Adrenal gland (tissue), 19 donors: ENCODE measurements around the gene NUP85. TPM values are rescaled to one million over a fixed set of nuclear protein-coding genes. Genes with fewer than 3 reads are reported as not detected.
"Not testable (repeated sequence)": the region's sequence is repeated elsewhere in the genome, so short reads cannot be mapped to it uniquely, and the experiment has no call there.

Source experiments
- DNase-seq, 7 donors: peaks; one replicate each; pipeline ENCODE4 v3.0.0-alpha.2; 2019 to 2020
- H3K27ac ChIP-seq, 5 donors: fragments of 200-600 bp; sonication (generic) in 4 of 5; 1 replicate in 3 of 5; 2 replicates in 2 of 5; pipeline versions ENCODE4 v1.5.1 to v1.8.0; 2016 to 2020; ENCODE audit warnings: mild to moderate bottlenecking in 1 of 5
- H3K27me3 ChIP-seq: fragments of 200-600 bp; 2 replicates; pipeline ENCODE4 v1.8.0; 2021
- H3K36me3 ChIP-seq, 2 donors: fragments of 200-600 bp; replicated peaks in 1 of 2; 1 replicate in 1 of 2; 2 replicates in 1 of 2; pipeline versions ENCODE4 v1.5.1 to v1.8.0; 2018 to 2022
- H3K4me1 ChIP-seq, 2 donors: fragments of 200-600 bp; replicated peaks in 1 of 2; 1 replicate in 1 of 2; 2 replicates in 1 of 2; pipeline versions ENCODE4 v1.5.1 to v1.8.0; 2018 to 2021
- H3K4me3 ChIP-seq, 4 donors: fragments of 200-600 bp; sonication (generic) in 3 of 4; one replicate each; pipeline ENCODE4 v1.5.1; 2016 to 2018
- H3K9me3 ChIP-seq, 3 donors: fragments of 200-600 bp; sonication (generic) in 1 of 3; replicated peaks in 1 of 3; 1 replicate in 2 of 3; 2 replicates in 1 of 3; pipeline versions ENCODE4 v1.5.1 to v1.8.0; 2016 to 2021
- POLR2A ChIP-seq, 2 donors: fragments of 450-650 bp; IDR thresholded peaks; one replicate each; pipeline ENCODE4 v1.6.1; 2017; ENCODE audit warnings: antibody characterized with exemption in 2 of 2, mild to moderate bottlenecking in 2 of 2, moderate library complexity in 1 of 2
- WGBS, 4 donors: extraction: QIAGEN DNeasy Blood & Tissue Kit in 2 of 4; methylation state at CpG; one replicate each; pipeline versions ENCODE4 v1.1.5 to v1.1.7; 2013 to 2017; 5-methylcytosine and 5-hydroxymethylcytosine counted together
- intact Hi-C, 2 donors: fragments of 100-400 bp; cut with DNase I; formaldehyde crosslinking; loops; one replicate each; pipeline versions ENCODE4 v1.14.1 to v1.15.0; 2022 to 2023
- long read RNA-seq, 10 donors: library from polyadenylated mRNA in 3 of 10; unstranded in 2 of 10; stranded (forward) in 1 of 10; transcript quantifications; one replicate each; pipeline ENCODE4 v2.0.0 and lab custom pipeline, GENCODE V29; 2021 to 2026
- polyA plus RNA-seq, 3 donors: library from polyadenylated mRNA; stranded (reverse); fragments of 200-250 nt in 2 of 3; fragments of 350-450 nt in 1 of 3; fragmentation: Illumina TruSeq in 1 of 3; extraction: RNeasy Lipid Tissue Mini Kit (QIAGEN cat#74804) in 1 of 3; gene quantifications; one replicate each; pipeline ENCODE4 v1.2.3, GENCODE V29; 2013 to 2014
- total RNA-seq, 9 donors: library from RNA; depleted of rRNA in 4 of 9; stranded (reverse); fragments of >200 nt in 4 of 9; fragments of 120-200 nt in 1 of 9; fragmentation: NEBNext Ultra II Directional in 1 of 9; extraction: Animal tissue kit (Norgen Biotek cat#: 25700) in 1 of 9; gene quantifications; one replicate each; pipeline versions ENCODE4 v1.1.0 to v1.2.4, GENCODE V29; 2013 to 2023
- TF ChIP-seq, protein P1 (sequence below), 6 experiments: fragments of 450-650 bp in 4 of 6; fragments of 200-600 bp in 2 of 6; sonication (generic) in 1 of 6; IDR thresholded peaks; 1 replicate in 5 of 6; 2 replicates in 1 of 6; pipeline versions ENCODE4 v1.5.1 to v1.8.0; 2016 to 2021; ENCODE audit warnings: antibody characterized with exemption in 6 of 6, mild to moderate bottlenecking in 2 of 6, moderate library complexity in 1 of 6
- donor health status: healthy with polysubstance abuse.
- donor health status: Bipolar disorder and iron deficiency.
- donor health status: DM: yes; HTN: yes; CAD: no.
- donor health status: DM: no; HTN: no; CAD: no.
- donor health status: DM: no; HTN: no; CAD: no.
- donor health status: DM: yes; HTN: yes; CAD: no.

The NUP85 gene
- total RNA-seq, result 10 to 100 TPM; 18.7 to 53.8 (median 30.1) TPM
- 10 to 100 TPM; 24.1 to 51.5 (median 40.0) TPM for polyA plus RNA-seq
- long read RNA-seq, donor 1, transcript NUP85-201 (19 exons, 2,121 nt), result major isoform, 8 of 16 reads
- long read RNA-seq, donor 1, partial matches to known transcripts, result 6 of 16 reads
- long read RNA-seq, donor 1, other reads (novel, unspliced or antisense), result 0 of 16 reads
- long read RNA-seq, donor 2, partial matches to known transcripts, result 9 of 14 reads
- long read RNA-seq, donor 2, other reads (novel, unspliced or antisense), result 0 of 14 reads
- long read RNA-seq, donor 3, transcript NUP85-201 (19 exons, 2,121 nt), result major isoform, 5 of 5 reads
- long read RNA-seq, donor 3, partial matches to known transcripts, result 0 of 5 reads
- long read RNA-seq, donor 3, other reads (novel, unspliced or antisense), result 0 of 5 reads
- long read RNA-seq, donor 4, transcript NUP85-201 (19 exons, 2,121 nt), result major isoform, 5 of 8 reads
- long read RNA-seq, donor 4, partial matches to known transcripts, result 0 of 8 reads
- long read RNA-seq, donor 4, other reads (novel, unspliced or antisense), result 3 of 8 reads
- long read RNA-seq, donor 5, transcript NUP85-201 (19 exons, 2,121 nt), result major isoform, 33 of 49 reads
- long read RNA-seq, donor 5, partial matches to known transcripts, result 2 of 49 reads
- long read RNA-seq, donor 5, other reads (novel, unspliced or antisense), result 12 of 49 reads
- long read RNA-seq, donor 6, partial matches to known transcripts, result 3 of 11 reads
- long read RNA-seq, donor 6, other reads (novel, unspliced or antisense), result 3 of 11 reads
- long read RNA-seq, donor 7, partial matches to known transcripts, result 5 of 7 reads
- long read RNA-seq, donor 7, other reads (novel, unspliced or antisense), result 0 of 7 reads
- long read RNA-seq, donor 8, partial matches to known transcripts, result 12 of 18 reads
- long read RNA-seq, donor 8, other reads (novel, unspliced or antisense), result 0 of 18 reads
- long read RNA-seq, donor 9, transcript NUP85-201 (19 exons, 2,121 nt), result major isoform, 5 of 13 reads
- long read RNA-seq, donor 9, partial matches to known transcripts, result 7 of 13 reads
- long read RNA-seq, donor 9, other reads (novel, unspliced or antisense), result 0 of 13 reads
- long read RNA-seq, donor 10, partial matches to known transcripts, result 10 of 14 reads
- long read RNA-seq, donor 10, other reads (novel, unspliced or antisense), result 0 of 14 reads

DNA sequence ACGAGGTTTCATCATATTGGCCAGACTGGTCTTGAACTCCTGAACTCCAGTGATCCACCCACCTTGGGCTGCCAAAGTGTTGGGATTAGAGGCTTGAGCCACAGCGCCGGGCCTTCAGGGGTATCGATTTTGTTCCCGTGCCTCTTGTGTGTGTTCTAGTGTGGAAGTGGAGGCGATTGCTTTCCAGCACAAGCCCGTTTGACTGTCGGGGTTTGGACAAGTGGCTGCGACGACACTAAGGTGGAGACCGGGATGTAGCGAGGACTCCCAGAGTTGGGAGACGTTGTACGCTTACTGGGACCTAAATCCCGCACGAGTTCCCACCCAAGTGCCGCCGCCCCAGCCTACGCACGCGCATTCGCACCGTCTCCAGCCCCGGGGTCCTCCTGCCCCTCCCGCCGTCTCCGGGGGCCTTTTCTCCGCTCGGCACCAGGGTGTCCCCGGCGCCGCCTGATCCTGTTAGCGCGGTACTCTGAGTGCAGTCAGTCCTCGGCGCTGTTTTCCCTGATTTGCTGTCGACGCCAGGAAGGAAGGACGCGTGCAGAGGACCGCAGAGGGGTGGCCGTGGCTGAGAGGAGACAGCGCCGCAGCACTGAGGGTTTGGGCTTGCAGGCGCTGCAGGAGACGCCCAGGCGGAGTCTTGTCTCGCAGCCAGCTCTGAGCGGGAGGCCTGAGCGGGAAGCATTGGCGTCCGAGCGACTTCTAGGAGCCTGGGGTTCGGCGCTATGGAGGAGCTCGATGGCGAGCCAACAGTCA is at the start of gene NUP85:
NUP85 (plus strand) TSS at position 643 of the 756 bp plus-strand sequence; CDS start at position 726, 83 bp downstream.
- H3K27ac ChIP-seq, result peak within 1 kb of the TSS; percentile 75 to 97 (median 91)
- peak within 1 kb of the TSS; percentile 46 to 96 (median 54) for H3K4me3 ChIP-seq
- peaks cover 9 to 14% of the 10 kb centered on the region in 2 donors for H3K4me1 ChIP-seq
- TF ChIP-seq POLR2A (IDR thresholded peaks at IDR 0.05), result peak in 1 of 2 donors; percentile 81
- TF ChIP-seq, protein P1, sequence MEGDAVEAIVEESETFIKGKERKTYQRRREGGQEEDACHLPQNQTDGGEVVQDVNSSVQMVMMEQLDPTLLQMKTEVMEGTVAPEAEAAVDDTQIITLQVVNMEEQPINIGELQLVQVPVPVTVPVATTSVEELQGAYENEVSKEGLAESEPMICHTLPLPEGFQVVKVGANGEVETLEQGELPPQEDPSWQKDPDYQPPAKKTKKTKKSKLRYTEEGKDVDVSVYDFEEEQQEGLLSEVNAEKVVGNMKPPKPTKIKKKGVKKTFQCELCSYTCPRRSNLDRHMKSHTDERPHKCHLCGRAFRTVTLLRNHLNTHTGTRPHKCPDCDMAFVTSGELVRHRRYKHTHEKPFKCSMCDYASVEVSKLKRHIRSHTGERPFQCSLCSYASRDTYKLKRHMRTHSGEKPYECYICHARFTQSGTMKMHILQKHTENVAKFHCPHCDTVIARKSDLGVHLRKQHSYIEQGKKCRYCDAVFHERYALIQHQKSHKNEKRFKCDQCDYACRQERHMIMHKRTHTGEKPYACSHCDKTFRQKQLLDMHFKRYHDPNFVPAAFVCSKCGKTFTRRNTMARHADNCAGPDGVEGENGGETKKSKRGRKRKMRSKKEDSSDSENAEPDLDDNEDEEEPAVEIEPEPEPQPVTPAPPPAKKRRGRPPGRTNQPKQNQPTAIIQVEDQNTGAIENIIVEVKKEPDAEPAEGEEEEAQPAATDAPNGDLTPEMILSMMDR (IDR thresholded peaks at IDR 0.05), result peak in 3 of 6 experiments; percentile 9 to 30 (median 18)
- H3K36me3 ChIP-seq, result peaks cover 0 to 14% of the 10 kb centered on the region in 2 donors
- intact Hi-C loops, result loop anchor here in 1 of 2 donors (10.0 kb wide), 1 partner anchor 90 kb away; no protein-coding TSS in a partner anchor
- no peaks in the 10 kb centered on the region for H3K9me3 ChIP-seq
- 0 to 2% (median 1%) methylated on average over 27 to 57 of the region's 57 CpGs for whole genome bisulfite sequencing, 4 donors
- DNase-seq, result peak; percentile 92 to 94 (median 93)
- H3K27me3 ChIP-seq, result no peaks in the 10 kb centered on the region

GRCh38 chr17:75158480-75158879 is 47.0 kb upstream of the NUP85 start:
- H3K9me3 ChIP-seq, intact Hi-C loops, H3K4me3 ChIP-seq, H3K27me3 ChIP-seq, H3K36me3 ChIP-seq: not testable (repeated sequence)
- Histone ChIP-seq H3K27ac (peak overlapping the region in 2 of 5 donors; percentile 22 to 33), H3K4me1 (peaks cover 4 to 11% of the 10 kb centered on the region in 2 donors)
- WGBS, 4 donors, result 67 to 79% (median 72%) methylated on average over 8 of the region's 8 CpGs
- peak in 5 of 7 donors; percentile 61 to 74 (median 64) for DNase-seq

DNA sequence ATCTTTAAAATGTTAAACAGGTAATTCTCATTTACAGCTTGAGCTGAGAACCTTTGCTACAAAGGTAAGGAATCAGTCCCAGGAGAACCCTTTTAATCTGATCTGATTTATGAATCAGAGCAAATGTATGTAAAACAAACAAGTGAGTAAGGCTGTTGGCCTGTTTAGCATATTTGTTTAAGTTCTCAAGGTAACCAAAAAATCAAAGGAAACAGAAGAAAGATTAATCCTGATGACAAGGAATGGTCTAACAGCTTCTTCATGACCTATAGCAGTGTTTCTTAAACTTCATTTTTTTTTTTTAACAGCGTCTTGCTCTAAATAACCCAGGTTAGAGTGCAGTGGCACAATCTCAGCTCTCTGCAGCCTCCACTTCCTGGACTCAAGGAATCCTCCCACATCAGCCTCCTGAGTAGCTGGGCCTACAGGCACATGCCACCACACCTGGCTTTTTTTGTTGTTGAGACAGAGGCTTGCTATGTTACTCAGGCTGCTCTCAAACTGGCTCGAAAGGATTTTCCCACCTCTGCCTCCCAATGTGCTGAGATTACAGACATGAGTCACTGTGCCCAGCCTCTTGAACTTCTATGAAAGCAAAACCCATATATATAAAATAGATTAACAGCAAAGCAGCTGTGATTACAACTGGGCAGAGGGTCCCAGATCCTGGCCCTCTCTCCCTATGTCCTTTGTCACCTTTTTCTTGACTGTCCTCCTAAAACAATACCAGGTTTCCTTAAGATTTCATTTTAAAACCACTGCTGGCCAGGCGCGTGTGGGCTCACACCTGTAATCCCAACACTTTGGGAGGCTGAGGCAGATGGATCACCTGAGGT is 46.1 kb upstream of the NUP85 start:
- 76 to 85% (median 80%) methylated on average over 4 of the region's 4 CpGs for WGBS, 4 donors
- Histone ChIP-seq H3K4me3 (no peak overlapping the region), H3K27ac (peak overlapping the region in 2 of 5 donors; percentile 22 to 33), H3K4me1 (peaks cover 0 to 8% of the 10 kb centered on the region in 2 donors), H3K36me3 (no peaks in the 10 kb centered on the region), H3K27me3 (no peaks in the 10 kb centered on the region), H3K9me3 (no peaks in the 10 kb centered on the region)
- no peak for TF ChIP-seq POLR2A (IDR thresholded peaks at IDR 0.05)
- TF ChIP-seq, protein P1 (IDR thresholded peaks at IDR 0.05), result no peak
- peak in 5 of 7 donors; percentile 28 to 54 (median 46) for DNase-seq
- intact Hi-C loops, result no loop called here
